ENCODE results near the gene NPAS3. TPM values are rescaled to one million over a fixed set of nuclear protein-coding genes. Genes with fewer than 3 reads are reported as not detected.

NPAS3 gene
- total and polyA plus RNA-seq, 2 donors (not counting 3 experiments of a cell fraction or from before 2014, with no cell fraction given) = 0.10 to 0.13 TPM

- peak overlapping the region; percentile 69 for H3K4me2 ChIP-seq (ENCODE audit: insufficient read depth, low read length)
- H2AFZ ChIP-seq (ENCODE audit: low read depth, low read length) = peak overlapping the region; percentile 29
Measured at GRCh38 chr14:33569821-33570687, 631.4 kb downstream of the NPAS3 start.

GRCh38 chr14:33570694-33571310 lies 632.1 kb downstream of the NPAS3 start:
- no peaks in the 10 kb centered on the region for H3K9me3 ChIP-seq (replicated peaks; ENCODE audit: control insufficient read depth, insufficient read depth, low read length)
- H3K79me2 ChIP-seq (ENCODE audit: control insufficient read depth, insufficient read depth, low read length) = no peaks in the 10 kb centered on the region
- no peak for FAIRE-seq
- no peaks in the 10 kb centered on the region for H4K20me1 ChIP-seq (replicated peaks; ENCODE audit: control insufficient read depth, extremely low read depth, insufficient read depth, low read length)
- ChIA-PET CTCF (no interaction called here), POLR2A (no interaction called here)
- H3K36me3 ChIP-seq (ENCODE audit: control insufficient read depth in 2 of 2, extremely low read depth in 1 of 2, insufficient read depth in 2 of 2, low read length in 2 of 2) = no peaks in the 10 kb centered on the region
- peak; percentile 19 for DNase-seq (ENCODE audit: low read depth, low spot score)
- intact Hi-C loops (cut with micrococcal nuclease) (no loop called here), dilution Hi-C loops (cut with MboI; ENCODE audit: extremely low pct_ligation_motif_present, low sequenced_read_pairs) (no loop called here)
- no peak overlapping the region for H3K4me3 ChIP-seq (replicated peaks in 1 of 3; ENCODE audit: insufficient read depth in 1 of 3, low read depth in 1 of 3, low read length in 3 of 3)
- peak overlapping the region; percentile 32 for H3K4me2 ChIP-seq (ENCODE audit: insufficient read depth, low read length)
- H3K9ac ChIP-seq (replicated peaks; ENCODE audit: extremely low read depth, insufficient read depth, low read length) = no peak overlapping the region
- no peaks in the 10 kb centered on the region for H3K9me1 ChIP-seq (replicated peaks; ENCODE audit: control insufficient read depth, extremely low read depth, insufficient read depth, low read length)
- H2AFZ ChIP-seq (ENCODE audit: low read depth, low read length) = peak overlapping the region; percentile 49
- H3K4me1 ChIP-seq (ENCODE audit: control insufficient read depth, extremely low read depth, insufficient read depth, low read length) = peaks cover 54% of the 10 kb centered on the region
- no TSS peak for BruUV-seq (replicated peaks)
- no peaks in the 10 kb centered on the region for H3K27me3 ChIP-seq (ENCODE audit: control insufficient read depth in 2 of 2, insufficient read depth in 2 of 2, low read length in 2 of 2)
- TF ChIP-seq JUN (IDR thresholded peaks at IDR 0.05; ENCODE audit: borderline replicate concordance, insufficient read depth, insufficient read length, low read depth) (no peak), GATA2 (IDR thresholded peaks at IDR 0.05; ENCODE audit: insufficient read depth, insufficient read length, low read depth, low read length) (peak; percentile 14)
- H3K27ac ChIP-seq (ENCODE audit: insufficient read depth, low read depth, low read length) = peak overlapping the region; percentile 100

More at GRCh38 chr14:33569821-33570687, 631.4 kb downstream of the NPAS3 start:
- Histone ChIP-seq H3K36me3 (ENCODE audit: control insufficient read depth in 2 of 2, extremely low read depth in 1 of 2, insufficient read depth in 2 of 2, low read length in 2 of 2) (no peaks in the 10 kb centered on the region), H3K4me1 (ENCODE audit: control insufficient read depth, extremely low read depth, insufficient read depth, low read length) (peaks cover 61% of the 10 kb centered on the region), H3K9ac (replicated peaks; ENCODE audit: extremely low read depth, insufficient read depth, low read length) (peak overlapping the region; percentile 73), H3K9me1 (replicated peaks; ENCODE audit: control insufficient read depth, extremely low read depth, insufficient read depth, low read length) (no peaks in the 10 kb centered on the region), H3K79me2 (ENCODE audit: control insufficient read depth, insufficient read depth, low read length) (no peaks in the 10 kb centered on the region), H3K4me3 (replicated peaks in 1 of 3; ENCODE audit: insufficient read depth in 1 of 3, low read depth in 1 of 3, low read length in 3 of 3) (no peak overlapping the region), H3K27me3 (ENCODE audit: control insufficient read depth in 2 of 2, insufficient read depth in 2 of 2, low read length in 2 of 2) (no peaks in the 10 kb centered on the region), H3K9me3 (replicated peaks; ENCODE audit: control insufficient read depth, insufficient read depth, low read length) (no peaks in the 10 kb centered on the region), H3K27ac (ENCODE audit: insufficient read depth, low read depth, low read length) (peak overlapping the region; percentile 100), H4K20me1 (replicated peaks; ENCODE audit: control insufficient read depth, extremely low read depth, insufficient read depth, low read length) (no peaks in the 10 kb centered on the region)
- DNase-seq (ENCODE audit: low read depth, low spot score) (peak; percentile 35), FAIRE-seq (peak; percentile 37)
- BruUV-seq (replicated peaks) = no TSS peak
- TF ChIP-seq MYC (IDR thresholded peaks at IDR 0.05; ENCODE audit: low read depth, low read length) = no peak
- no peak for TF ChIP-seq MAX (IDR thresholded peaks at IDR 0.05; ENCODE audit: insufficient read depth, insufficient read length)
- TF ChIP-seq EZH2 (IDR thresholded peaks at IDR 0.05; ENCODE audit: borderline replicate concordance, low read depth, low read length, severe bottlenecking) = no peak
- peak; percentile 87 for TF ChIP-seq GATA2 (IDR thresholded peaks at IDR 0.05; ENCODE audit: insufficient read depth, insufficient read length, low read depth, low read length)
- dilution Hi-C loops (cut with MboI; ENCODE audit: extremely low pct_ligation_motif_present, low sequenced_read_pairs) = no loop called here
- intact Hi-C loops (cut with micrococcal nuclease) = loop anchor here (1.0 to 10.0 kb wide), 3 partner anchors 77 to 635 kb away; partner anchors contain the start of gene NPAS3
- ChIA-PET CTCF (interaction anchor here (1.1 to 2.5 kb wide), 2 partner anchors 91 to 223 kb away, joined by 3 to 10 read pairs; no protein-coding TSS in a partner anchor), POLR2A (interaction anchor here (0.6 kb wide), 1 partner anchor 106 kb away, joined by 5 read pairs; no protein-coding TSS in a partner anchor)

All from endothelial cell of umbilical vein (primary cell).